ENCODE data around the gene EMP2. TPM values are rescaled to one million over a fixed set of nuclear protein-coding genes. Genes with fewer than 3 reads are reported as not detected.

Gene EMP2
- total and polyA plus RNA-seq, 2 donors: 4.8 to 11.7 TPM

DNA sequence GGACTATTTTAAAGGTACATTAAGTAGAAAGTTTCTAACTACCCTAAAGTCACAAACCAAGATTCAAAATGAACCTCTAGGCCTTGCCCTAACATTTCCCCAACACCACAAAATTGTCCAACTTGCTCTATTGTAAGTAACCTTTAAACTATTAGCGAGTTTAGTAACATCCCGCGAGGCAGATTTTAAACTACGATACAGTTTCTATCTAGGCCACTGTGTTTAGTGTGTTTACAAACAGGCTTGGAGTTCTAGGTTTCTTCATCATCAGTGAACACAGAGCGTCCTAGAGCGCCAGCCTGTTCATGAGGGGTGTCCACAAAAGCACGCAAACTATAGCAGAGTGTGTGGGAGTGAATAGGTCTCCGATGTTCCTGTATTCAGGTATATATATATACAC is 51.8 kb downstream of the EMP2 start:
- H3K27ac ChIP-seq (ENCODE audit: low read depth in 1 of 2, low read length in 1 of 2): no peak overlapping the region
- no peaks in the 10 kb centered on the region for H3K36me3 ChIP-seq (ENCODE audit: control insufficient read depth in 2 of 2, insufficient read depth in 2 of 2, low read length in 1 of 2)
- WGBS: 98% methylated on average over 8 of the region's 8 CpGs
- no peaks in the 10 kb centered on the region for H3K4me1 ChIP-seq (ENCODE audit: control insufficient read depth in 2 of 2, insufficient read depth in 2 of 2, low read length in 2 of 2)
- H3K4me3 ChIP-seq (ENCODE audit: low read length in 2 of 2): no peak overlapping the region
- no peaks in the 10 kb centered on the region for H3K27me3 ChIP-seq (ENCODE audit: control insufficient read depth in 2 of 2, insufficient read depth in 1 of 2, low read length in 1 of 2)
- no peaks in the 10 kb centered on the region for H3K9me3 ChIP-seq (ENCODE audit: control insufficient read depth in 2 of 2, insufficient read depth in 1 of 2, low read length in 1 of 2)
- DNase-seq (ENCODE audit: low read depth in 6 of 9, low spot score in 9 of 9): no peak

DNA sequence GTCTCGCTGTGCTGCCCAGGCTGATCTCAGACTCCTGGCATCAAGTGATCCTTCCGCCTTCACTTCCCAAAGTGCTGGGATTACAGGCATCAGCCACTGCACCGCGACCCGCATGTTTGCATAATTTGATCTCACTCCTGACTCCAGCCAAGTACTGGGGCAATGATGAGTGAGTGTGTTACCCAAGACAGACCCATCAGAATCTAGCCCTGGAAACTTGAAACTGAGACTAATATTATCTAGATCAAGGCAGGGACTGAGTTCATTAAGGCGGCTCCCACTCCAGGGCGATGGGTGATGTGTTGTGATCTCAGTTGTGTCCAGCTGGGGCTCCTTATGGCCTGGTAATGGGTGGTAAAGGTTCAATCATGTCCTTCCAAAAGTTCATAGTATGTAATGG is 53.4 kb downstream of the EMP2 start:
- no peaks in the 10 kb centered on the region for H3K9me3 ChIP-seq (ENCODE audit: control insufficient read depth in 2 of 2, insufficient read depth in 1 of 2, low read length in 1 of 2)
- H3K4me1 ChIP-seq (ENCODE audit: control insufficient read depth in 2 of 2, insufficient read depth in 2 of 2, low read length in 2 of 2): no peaks in the 10 kb centered on the region
- H3K27me3 ChIP-seq (ENCODE audit: control insufficient read depth in 2 of 2, insufficient read depth in 1 of 2, low read length in 1 of 2): no peaks in the 10 kb centered on the region
- 97% methylated on average over 7 of the region's 7 CpGs for WGBS
- no peaks in the 10 kb centered on the region for H3K36me3 ChIP-seq (ENCODE audit: control insufficient read depth in 2 of 2, insufficient read depth in 2 of 2, low read length in 1 of 2)
- no peak for DNase-seq (ENCODE audit: low read depth in 6 of 9, low spot score in 9 of 9)
- H3K4me3 ChIP-seq (ENCODE audit: low read length in 2 of 2): no peak overlapping the region
- no peak overlapping the region for H3K27ac ChIP-seq (ENCODE audit: low read depth in 1 of 2, low read length in 1 of 2)

DNA sequence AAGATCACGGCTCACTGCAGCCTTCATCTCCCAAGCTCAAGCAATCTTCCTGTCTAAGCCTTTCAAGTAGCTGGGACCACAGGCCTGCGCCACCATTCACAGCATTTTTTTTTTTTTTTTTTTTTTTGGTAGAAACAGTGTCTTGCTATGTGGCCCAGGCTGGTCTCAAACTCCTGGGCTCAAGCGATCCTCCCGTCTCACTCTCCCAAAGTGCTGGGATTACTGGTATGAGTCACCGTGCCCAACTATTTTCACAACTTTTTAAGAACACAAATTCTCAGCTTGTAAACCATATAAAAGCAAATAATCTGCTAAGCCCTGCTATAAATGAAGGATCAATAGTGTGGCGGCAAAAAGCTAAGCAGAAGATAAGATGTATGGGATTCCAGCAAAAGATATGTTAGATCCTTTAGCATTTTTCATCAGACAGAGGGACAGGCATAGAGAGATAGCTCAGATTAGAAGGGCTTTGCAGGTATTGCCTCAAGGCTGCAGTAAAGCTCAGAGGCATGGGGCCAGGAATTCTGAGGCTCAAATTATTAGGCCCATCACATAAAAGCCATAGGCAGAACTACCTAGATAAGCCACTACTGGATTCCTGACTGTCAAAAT is 55.1 kb downstream of the EMP2 start:
- Histone ChIP-seq H3K27ac (ENCODE audit: low read depth in 1 of 2, low read length in 1 of 2) (no peak overlapping the region), H3K36me3 (ENCODE audit: control insufficient read depth in 2 of 2, insufficient read depth in 2 of 2, low read length in 1 of 2) (no peaks in the 10 kb centered on the region), H3K27me3 (ENCODE audit: control insufficient read depth in 2 of 2, insufficient read depth in 1 of 2, low read length in 1 of 2) (no peaks in the 10 kb centered on the region), H3K4me3 (ENCODE audit: low read length in 2 of 2) (no peak overlapping the region), H3K4me1 (ENCODE audit: control insufficient read depth in 2 of 2, insufficient read depth in 2 of 2, low read length in 2 of 2) (no peaks in the 10 kb centered on the region), H3K9me3 (ENCODE audit: control insufficient read depth in 2 of 2, insufficient read depth in 1 of 2, low read length in 1 of 2) (no peaks in the 10 kb centered on the region)
- WGBS: 96% methylated on average over 6 of the region's 6 CpGs
- no peak for DNase-seq (ENCODE audit: low read depth in 6 of 9, low spot score in 9 of 9)

DNA sequence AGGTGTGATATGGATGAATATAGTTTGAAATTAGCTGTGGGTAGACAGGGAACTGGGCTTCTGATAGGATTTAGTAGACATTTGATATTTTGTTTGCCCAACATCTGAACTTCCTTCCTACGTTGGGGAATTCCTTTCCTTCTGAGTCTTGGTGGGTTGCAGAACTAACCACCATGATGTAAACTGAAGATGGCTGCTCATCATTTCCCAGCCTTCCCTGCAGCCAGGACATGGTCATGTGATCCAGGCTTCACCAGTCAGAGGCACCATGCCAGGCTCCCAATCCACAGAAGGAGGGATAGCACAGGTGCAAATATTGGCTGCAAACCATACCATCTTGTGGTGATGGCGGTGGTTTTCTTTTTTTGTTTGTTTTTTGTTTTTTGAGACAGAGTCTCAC is 57.4 kb downstream of the EMP2 start:
- DNase-seq (ENCODE audit: low read depth in 6 of 9, low spot score in 9 of 9): no peak
- 83% methylated on average over 2 of the region's 2 CpGs for WGBS
- H3K36me3 ChIP-seq (ENCODE audit: control insufficient read depth in 2 of 2, insufficient read depth in 2 of 2, low read length in 1 of 2): no peaks in the 10 kb centered on the region
- no peaks in the 10 kb centered on the region for H3K4me1 ChIP-seq (ENCODE audit: control insufficient read depth in 2 of 2, insufficient read depth in 2 of 2, low read length in 2 of 2)
- no peaks in the 10 kb centered on the region for H3K9me3 ChIP-seq (ENCODE audit: control insufficient read depth in 2 of 2, insufficient read depth in 1 of 2, low read length in 1 of 2)
- no peak overlapping the region for H3K4me3 ChIP-seq (ENCODE audit: low read length in 2 of 2)
- no peak overlapping the region for H3K27ac ChIP-seq (ENCODE audit: low read depth in 1 of 2, low read length in 1 of 2)
- no peaks in the 10 kb centered on the region for H3K27me3 ChIP-seq (ENCODE audit: control insufficient read depth in 2 of 2, insufficient read depth in 1 of 2, low read length in 1 of 2)

DNA sequence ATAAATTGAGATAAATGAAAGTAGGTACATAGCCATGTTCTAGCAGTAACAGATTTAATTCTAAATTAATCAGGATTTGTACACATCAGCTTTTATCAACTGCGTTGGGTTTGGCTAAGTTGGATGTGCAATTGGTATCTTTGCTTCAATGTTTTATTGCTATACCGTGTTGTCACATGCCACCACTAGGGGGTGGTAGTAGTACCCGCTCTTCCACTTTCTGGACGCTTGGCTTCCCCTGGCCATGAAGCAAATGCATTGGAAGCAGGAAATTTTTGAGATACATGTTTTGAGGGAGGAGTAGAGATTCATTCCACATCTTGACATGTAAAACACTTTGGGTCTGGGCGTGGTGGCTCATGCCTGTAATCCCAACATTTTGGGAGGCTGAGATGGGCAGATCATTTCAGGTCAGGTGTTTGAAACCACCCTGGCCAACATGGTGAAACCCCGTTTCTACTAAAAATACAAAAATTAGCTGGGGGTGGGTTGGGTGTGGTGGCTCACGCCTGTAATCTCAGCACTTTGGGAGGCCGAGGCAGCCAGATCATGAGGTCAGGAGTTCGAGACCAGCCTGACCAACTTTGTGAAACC is 58.6 kb downstream of the EMP2 start:
- Histone ChIP-seq H3K36me3 (ENCODE audit: control insufficient read depth in 2 of 2, insufficient read depth in 2 of 2, low read length in 1 of 2) (no peaks in the 10 kb centered on the region), H3K27ac (ENCODE audit: low read depth in 1 of 2, low read length in 1 of 2) (no peak overlapping the region)
- DNase-seq (ENCODE audit: low read depth in 6 of 9, low spot score in 9 of 9): peak in 5 of 9 donors; percentile 23 to 50 (median 36)

DNA sequence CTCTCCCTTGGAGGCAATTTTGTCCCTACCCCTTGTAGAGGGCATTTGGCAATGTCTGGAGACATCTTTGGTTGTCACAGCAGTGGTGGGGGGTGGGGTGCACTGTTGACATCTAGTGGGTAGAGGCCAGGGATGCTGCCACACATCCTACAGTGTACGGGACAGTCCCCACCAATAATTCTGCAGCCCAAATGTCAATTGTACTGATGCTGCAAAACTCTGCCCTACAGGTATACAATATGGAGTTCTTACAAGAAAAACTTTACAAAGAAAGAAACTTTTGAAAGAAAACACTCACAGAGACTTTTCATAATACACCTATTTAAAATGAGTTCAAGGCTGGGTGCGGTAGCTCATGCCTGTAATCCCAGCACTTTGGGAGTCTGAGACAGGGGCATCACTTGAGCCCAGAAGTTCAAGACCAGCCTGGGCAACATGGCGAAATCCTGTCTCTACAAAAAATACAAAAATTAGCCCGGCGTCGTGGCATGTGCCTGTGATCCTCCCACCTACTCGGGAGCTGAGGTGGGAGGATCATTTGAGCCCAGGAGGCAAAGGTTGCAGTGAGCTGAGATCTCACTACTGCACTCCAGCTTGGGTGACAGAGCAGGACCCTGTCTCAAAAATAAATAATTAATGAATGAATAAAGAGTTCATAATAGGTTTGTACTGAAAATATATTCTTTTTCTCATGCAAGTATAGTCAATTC is 59.4 kb downstream of the EMP2 start:
- no peak overlapping the region for H3K4me3 ChIP-seq (ENCODE audit: low read length in 2 of 2)
- no peak for DNase-seq (ENCODE audit: low read depth in 6 of 9, low spot score in 9 of 9)
- H3K9me3 ChIP-seq (ENCODE audit: control insufficient read depth in 2 of 2, insufficient read depth in 1 of 2, low read length in 1 of 2): no peaks in the 10 kb centered on the region
- H3K36me3 ChIP-seq (ENCODE audit: control insufficient read depth in 2 of 2, insufficient read depth in 2 of 2, low read length in 1 of 2): no peaks in the 10 kb centered on the region
- no peaks in the 10 kb centered on the region for H3K27me3 ChIP-seq (ENCODE audit: control insufficient read depth in 2 of 2, insufficient read depth in 1 of 2, low read length in 1 of 2)
- no peak overlapping the region for H3K27ac ChIP-seq (ENCODE audit: low read depth in 1 of 2, low read length in 1 of 2)
- no peaks in the 10 kb centered on the region for H3K4me1 ChIP-seq (ENCODE audit: control insufficient read depth in 2 of 2, insufficient read depth in 2 of 2, low read length in 2 of 2)
- 84% methylated on average over 7 of the region's 7 CpGs for WGBS

More for the DNA sequence above, 58.6 kb downstream of the EMP2 start:
- 43% methylated on average over 9 of the region's 9 CpGs for WGBS
- H3K4me3 ChIP-seq (ENCODE audit: low read length in 2 of 2): no peak overlapping the region
- H3K9me3 ChIP-seq (ENCODE audit: control insufficient read depth in 2 of 2, insufficient read depth in 1 of 2, low read length in 1 of 2): no peaks in the 10 kb centered on the region
- H3K27me3 ChIP-seq (ENCODE audit: control insufficient read depth in 2 of 2, insufficient read depth in 1 of 2, low read length in 1 of 2): no peaks in the 10 kb centered on the region
- H3K4me1 ChIP-seq (ENCODE audit: control insufficient read depth in 2 of 2, insufficient read depth in 2 of 2, low read length in 2 of 2): no peaks in the 10 kb centered on the region

DNA sequence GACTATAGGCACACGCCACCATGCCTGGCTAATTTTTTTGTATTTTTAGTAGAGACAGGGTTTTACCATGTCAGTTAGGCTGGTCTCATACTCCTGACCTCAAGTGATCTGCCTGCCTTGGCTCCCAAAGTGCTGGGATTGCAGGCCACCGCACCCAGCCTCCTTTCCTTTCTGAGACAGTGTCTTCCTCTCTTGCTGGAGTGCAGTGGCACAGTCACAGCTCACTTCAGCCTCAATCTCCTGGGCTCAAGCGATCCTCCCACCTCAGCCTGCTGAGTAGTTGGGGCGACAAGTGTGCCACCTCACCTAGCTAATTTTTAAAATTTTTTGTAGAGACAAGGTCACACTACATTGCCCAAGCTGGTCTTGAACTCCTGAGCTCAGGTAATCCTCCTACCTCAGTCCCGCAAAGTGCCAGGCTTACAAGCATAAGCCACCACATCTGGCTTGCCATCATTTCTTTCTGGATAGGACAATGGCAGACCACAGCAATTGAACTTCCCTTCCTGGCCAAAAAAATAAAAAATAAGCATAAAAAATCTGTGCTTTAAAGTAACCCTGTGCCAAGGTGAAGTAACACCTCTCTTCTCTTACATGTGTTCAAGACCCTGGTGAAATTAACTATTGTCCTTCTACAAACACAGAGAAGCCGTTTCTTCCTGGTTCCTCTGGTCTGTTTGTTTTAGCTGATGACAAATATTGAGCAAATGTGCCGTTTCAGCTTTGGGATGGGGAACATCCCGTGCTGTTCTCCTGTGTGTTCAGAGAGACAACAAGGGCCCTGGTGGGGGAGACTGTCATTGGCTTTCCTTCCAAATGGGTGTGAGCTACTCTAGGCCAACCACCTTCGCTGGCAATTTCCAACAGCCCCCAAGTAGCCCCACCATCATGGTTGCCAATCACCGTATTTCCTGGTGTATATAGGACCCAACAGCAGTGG is 60.2 kb downstream of the EMP2 start:
- H3K27me3 ChIP-seq (ENCODE audit: control insufficient read depth in 2 of 2, insufficient read depth in 1 of 2, low read length in 1 of 2): no peaks in the 10 kb centered on the region
- no peak for DNase-seq (ENCODE audit: low read depth in 6 of 9, low spot score in 9 of 9)
- H3K4me1 ChIP-seq (ENCODE audit: control insufficient read depth in 2 of 2, insufficient read depth in 2 of 2, low read length in 2 of 2): no peaks in the 10 kb centered on the region
- H3K4me3 ChIP-seq (ENCODE audit: low read length in 2 of 2): no peak overlapping the region
- no peaks in the 10 kb centered on the region for H3K9me3 ChIP-seq (ENCODE audit: control insufficient read depth in 2 of 2, insufficient read depth in 1 of 2, low read length in 1 of 2)
- H3K36me3 ChIP-seq (ENCODE audit: control insufficient read depth in 2 of 2, insufficient read depth in 2 of 2, low read length in 1 of 2): no peaks in the 10 kb centered on the region
- H3K27ac ChIP-seq (ENCODE audit: low read depth in 1 of 2, low read length in 1 of 2): no peak overlapping the region
- 88% methylated on average over 10 of the region's 10 CpGs for WGBS

DNA sequence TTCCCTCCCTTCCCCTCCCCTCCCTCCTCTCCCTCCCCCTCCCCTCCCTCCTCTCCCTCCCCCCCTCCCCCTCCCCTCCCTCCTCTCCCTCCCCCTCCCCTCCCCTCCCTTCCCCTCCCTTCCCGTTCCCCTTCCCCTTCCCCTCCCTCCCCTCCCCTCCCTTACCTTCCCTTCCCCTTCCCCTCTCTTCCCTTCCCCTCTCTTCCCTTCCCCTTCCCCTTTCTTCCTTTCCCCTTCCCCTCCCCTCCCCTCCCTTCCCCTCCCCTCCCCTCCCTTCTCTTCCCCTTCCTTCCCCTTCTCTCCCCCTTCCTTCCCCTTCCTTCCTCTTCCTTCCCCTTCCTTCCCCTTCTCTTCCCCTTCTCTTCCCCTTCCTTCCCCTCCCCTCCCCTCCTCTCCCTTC is 61.1 kb downstream of the EMP2 start:
- Histone ChIP-seq H3K27ac (ENCODE audit: low read depth in 1 of 2, low read length in 1 of 2) (no peak overlapping the region), H3K4me3 (ENCODE audit: low read length in 2 of 2) (no peak overlapping the region), H3K4me1 (ENCODE audit: control insufficient read depth in 2 of 2, insufficient read depth in 2 of 2, low read length in 2 of 2) (no peaks in the 10 kb centered on the region), H3K27me3 (ENCODE audit: control insufficient read depth in 2 of 2, insufficient read depth in 1 of 2, low read length in 1 of 2) (no peaks in the 10 kb centered on the region), H3K9me3 (ENCODE audit: control insufficient read depth in 2 of 2, insufficient read depth in 1 of 2, low read length in 1 of 2) (no peaks in the 10 kb centered on the region), H3K36me3 (ENCODE audit: control insufficient read depth in 2 of 2, insufficient read depth in 2 of 2, low read length in 1 of 2) (no peaks in the 10 kb centered on the region)
- DNase-seq (ENCODE audit: low read depth in 6 of 9, low spot score in 9 of 9): no peak
- no CpG with 5 or more reads among the region's 1 CpG for WGBS

All from thymus (tissue), 11 donors.